Raji (cell line): Measurements from ENCODE around the gene MYL10.

Source experiments
- POLR2A ChIP-seq: IDR thresholded peaks from 2 replicates; pipeline ENCODE4 v1.6.1; 2011; ENCODE audit warnings: low read depth, low read length, control low read depth; ENCODE audit not compliant: insufficient read depth

The MYL10 gene

GRCh38 chr7:101596898-101597297, 32.2 kb downstream of the MYL10 start:
- no peak for TF ChIP-seq POLR2A

GRCh38 chr7:101595766-101596537, 33.1 kb downstream of the MYL10 start:
- no peak for TF ChIP-seq POLR2A

- no peak for TF ChIP-seq POLR2A
Observed at GRCh38 chr7:101595246-101595645, 33.9 kb downstream of the MYL10 start.

- TF ChIP-seq POLR2A = no peak
Observed at GRCh38 chr7:101594790-101595189, 34.3 kb downstream of the MYL10 start.

- no peak for TF ChIP-seq POLR2A
Observed at GRCh38 chr7:101593556-101593955, 35.5 kb downstream of the MYL10 start.

GRCh38 chr7:101591504-101591903, 37.6 kb downstream of the MYL10 start:
- TF ChIP-seq POLR2A = no peak

- no peak for TF ChIP-seq POLR2A
Observed at GRCh38 chr7:101590663-101591435, 38.2 kb downstream of the MYL10 start.

- no peak for TF ChIP-seq POLR2A
Observed at GRCh38 chr7:101589976-101590662, 39.0 kb downstream of the MYL10 start.

- TF ChIP-seq POLR2A = no peak
Observed at GRCh38 chr7:101589052-101589451, 40.0 kb downstream of the MYL10 start.

GRCh38 chr7:101588131-101588935, 40.8 kb downstream of the MYL10 start:
- TF ChIP-seq POLR2A = no peak

- no peak for TF ChIP-seq POLR2A
Observed at GRCh38 chr7:101586906-101587677, 42.0 kb downstream of the MYL10 start.

- TF ChIP-seq POLR2A = no peak
Observed at GRCh38 chr7:101586078-101586905, 42.8 kb downstream of the MYL10 start.

GRCh38 chr7:101582971-101583370, 46.1 kb downstream of the MYL10 start:
- no peak for TF ChIP-seq POLR2A
